Ishikawa (cell line): Measurements from ENCODE around the gene KRT9.

Experiments
- CREB1 ChIP-seq: IDR thresholded peaks from 2 replicates; pipeline ENCODE4 v1.6.1; 2012; ENCODE audit warnings: low read depth
- EGR1 ChIP-seq: IDR thresholded peaks from 2 replicates; pipeline ENCODE4 v1.6.1; 2012
- EP300 ChIP-seq: IDR thresholded peaks from 2 replicates; pipeline ENCODE4 v1.6.1; 2012; ENCODE audit warnings: borderline replicate concordance
- FOXM1 ChIP-seq: IDR thresholded peaks from 2 replicates; pipeline ENCODE4 v1.6.1; 2012; ENCODE audit warnings: low read depth, borderline replicate concordance
- MAX ChIP-seq: IDR thresholded peaks from 2 replicates; pipeline ENCODE4 v1.6.1; 2012
- NFIC ChIP-seq: IDR thresholded peaks from 2 replicates; pipeline ENCODE4 v1.6.1; 2012
- RAD21 ChIP-seq: IDR thresholded peaks from 2 replicates; pipeline ENCODE4 v1.6.1; 2012; ENCODE audit warnings: low read depth
- REST ChIP-seq: IDR thresholded peaks from 2 replicates; pipeline ENCODE4 v1.6.1; 2012; ENCODE audit warnings: low read depth, mild to moderate bottlenecking
- TAF1 ChIP-seq: IDR thresholded peaks from 2 replicates; pipeline ENCODE4 v1.6.1; 2012; ENCODE audit warnings: low read depth, mild to moderate bottlenecking
- USF1 ChIP-seq: IDR thresholded peaks from 2 replicates; pipeline ENCODE4 v1.6.1; 2012
- YY1 ChIP-seq: IDR thresholded peaks from 2 replicates; pipeline ENCODE4 v1.6.1; 2012; ENCODE audit warnings: low read depth
- ZBTB7A ChIP-seq: IDR thresholded peaks from 2 replicates; pipeline ENCODE4 v1.6.1; 2012; ENCODE audit warnings: low read depth

- TF ChIP-seq NFIC (no peak), TAF1 (no peak; the same call in 1 of the 2 replicates), RAD21 (no peak), FOXM1 (no peak), YY1 (no peak), ZBTB7A (no peak), USF1 (no peak), EP300 (no peak), REST (no peak), EGR1 (no peak), MAX (no peak), CREB1 (no peak)
These were observed 20.9 kb upstream of the KRT9 start for GRCh38 chr17:41592601-41593305.
